GM12865 (cell line): ENCODE results near the gene LCE6A.
A peak's percentile ranks its signal among the peaks of the same experiment; 100 is the strongest.

ENCODE experiments used
- DNase-seq: peaks from one replicate; pipeline ENCODE4 v3.0.0; 2010; ENCODE audit warnings: low read depth
- H3K4me3 ChIP-seq: 2 replicates; pipeline ENCODE4 v1.5.1; 2011; ENCODE audit warnings: mild to moderate bottlenecking, low read depth, low read length, control low read depth
- CTCF ChIP-seq: IDR thresholded peaks from 2 replicates; pipeline ENCODE4 v1.5.1; 2011; ENCODE audit warnings: low read length, control low read depth, low read depth, inconsistent platforms; ENCODE audit not compliant: insufficient read depth; ENCODE audit errors: missing control alignments

LCE6A gene

GRCh38 chr1:152871731-152872126, 29.1 kb downstream of the LCE6A start:
- H3K4me3 ChIP-seq: peak overlapping the region; percentile 25
- TF ChIP-seq CTCF: no peak
- peak; percentile 60 for DNase-seq

GRCh38 chr1:152873495-152873894, 30.8 kb downstream of the LCE6A start:
- no peak for TF ChIP-seq CTCF
- no peak for DNase-seq

DNA sequence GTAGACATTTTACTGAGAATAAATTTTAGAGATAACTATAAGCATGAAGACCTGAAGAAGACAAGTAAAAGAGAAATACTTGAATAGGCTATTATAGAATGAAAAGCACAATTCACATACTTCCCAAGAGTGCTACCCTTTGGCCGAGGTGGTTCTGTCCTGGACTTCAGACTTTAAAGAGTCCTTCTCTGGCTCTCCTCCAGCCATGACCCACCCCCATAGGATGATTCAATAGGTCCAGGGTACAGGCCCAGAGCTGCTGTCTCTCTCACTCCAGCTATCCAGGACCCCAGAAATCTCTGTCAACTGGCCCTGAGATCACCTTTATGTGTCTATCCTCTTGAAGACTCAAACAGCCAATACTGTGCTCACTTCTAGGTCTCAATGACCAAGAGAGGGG, 34.2 kb downstream of the LCE6A start:
- no peak for TF ChIP-seq CTCF
- H3K4me3 ChIP-seq: no peak overlapping the region
- DNase-seq: no peak

More at GRCh38 chr1:152873495-152873894, 30.8 kb downstream of the LCE6A start:
- no peak overlapping the region for H3K4me3 ChIP-seq

- peak; percentile 35 for TF ChIP-seq CTCF
- H3K4me3 ChIP-seq: no peak within 1 kb of the TSS
- DNase-seq: peak; percentile 41
Measured at GRCh38 chr1:152878042-152878441, 35.4 kb downstream of the LCE6A start, which contains the start of gene SMCP. Gene SMCP (plus strand): TSS chr1:152878322. CDS start chr1:152884423, 6,101 bp downstream.

- DNase-seq: no peak
Measured at GRCh38 chr1:152879559-152880198, 37.0 kb downstream of the LCE6A start.

DNA sequence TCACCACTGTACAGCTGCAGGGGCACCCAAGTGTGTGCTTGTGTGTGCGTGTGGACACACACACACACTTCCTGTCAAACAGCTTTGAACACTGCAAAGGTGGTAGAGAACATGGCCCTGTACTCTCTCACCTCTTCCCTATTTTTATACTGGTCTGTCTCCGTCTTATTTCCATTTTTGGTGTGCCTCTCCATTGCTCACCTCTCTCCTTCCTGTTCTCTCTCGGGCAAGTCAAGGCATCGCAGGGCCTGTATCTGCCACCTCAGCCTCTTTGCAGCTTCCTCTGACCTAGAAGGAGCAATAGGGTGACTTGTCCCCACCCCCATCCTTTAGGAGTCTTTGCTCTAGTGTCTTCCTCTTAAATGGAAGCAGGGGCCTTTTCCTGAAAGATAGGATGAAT, 37.7 kb downstream of the LCE6A start:
- no peak overlapping the region for H3K4me3 ChIP-seq
- peak; percentile 54 for DNase-seq
- no peak for TF ChIP-seq CTCF

More at GRCh38 chr1:152879559-152880198, 37.0 kb downstream of the LCE6A start:
- no peak for TF ChIP-seq CTCF
- H3K4me3 ChIP-seq: no peak overlapping the region

- no peak overlapping the region for H3K4me3 ChIP-seq
- DNase-seq: peak; percentile 86
- peak; percentile 23 for TF ChIP-seq CTCF
Measured at GRCh38 chr1:152880907-152881306, 38.3 kb downstream of the LCE6A start.
